ENCODE results near the gene TLL1.

TLL1 gene

GRCh38 chr4:165965503-165965902 is 92.5 kb downstream of the TLL1 start:
- WGBS (ENCODE audit: extremely low coverage, insufficient coverage, low lambda C conversion rate) = no CpG with 5 or more reads among the region's 2 CpGs
- H3K9ac ChIP-seq (ENCODE audit: low read length) = no peak overlapping the region
- H3K4ac ChIP-seq (ENCODE audit: low read depth, low read length) = no peak overlapping the region

GRCh38 chr4:165966833-165967232 is 93.8 kb downstream of the TLL1 start:
- H2AK5ac ChIP-seq (ENCODE audit: low read length) = no peak overlapping the region
- no peaks in the 10 kb centered on the region for H3K79me2 ChIP-seq (ENCODE audit: control insufficient read depth, insufficient read depth, low read length)
- H3K79me1 ChIP-seq (ENCODE audit: low read length) = no peaks in the 10 kb centered on the region
- no peak overlapping the region for H3K27ac ChIP-seq (ENCODE audit: low read depth, low read length)
- H3K18ac ChIP-seq (ENCODE audit: low read length) = no peak overlapping the region
- H2BK120ac ChIP-seq (ENCODE audit: low read depth, low read length) = no peak overlapping the region
- WGBS (ENCODE audit: extremely low coverage, insufficient coverage, low lambda C conversion rate) = no CpG with 5 or more reads among the region's 8 CpGs
- H2BK5ac ChIP-seq (ENCODE audit: low read length) = no peak overlapping the region
- no peak overlapping the region for H3K4me3 ChIP-seq (ENCODE audit: low read length)
- H3K56ac ChIP-seq (ENCODE audit: low read length) = no peak overlapping the region
- no peaks in the 10 kb centered on the region for H3K4me1 ChIP-seq (ENCODE audit: control insufficient read depth, low read depth, low read length)
- no peak overlapping the region for H4K5ac ChIP-seq (ENCODE audit: low read length)
- no peak overlapping the region for H4K8ac ChIP-seq (ENCODE audit: low read depth, low read length)
- no peak overlapping the region for H3K4me2 ChIP-seq (ENCODE audit: low read length)
- H2BK15ac ChIP-seq (replicated peaks; ENCODE audit: low read depth) = no peak overlapping the region
- no peaks in the 10 kb centered on the region for H3K36me3 ChIP-seq (ENCODE audit: control insufficient read depth, insufficient read depth, low read length)
- no peak overlapping the region for H3K4ac ChIP-seq (ENCODE audit: low read depth, low read length)
- peak; percentile 42 for DNase-seq
- no peaks in the 10 kb centered on the region for H3K27me3 ChIP-seq (ENCODE audit: insufficient read depth, low read length, poor library complexity)
- no peak overlapping the region for H3K9ac ChIP-seq (ENCODE audit: low read length)
- no peak overlapping the region for H3K23ac ChIP-seq (ENCODE audit: low read length)

More at GRCh38 chr4:165965503-165965902, 92.5 kb downstream of the TLL1 start:
- Histone ChIP-seq H4K5ac (ENCODE audit: low read length) (no peak overlapping the region), H2AK5ac (ENCODE audit: low read length) (no peak overlapping the region), H2BK5ac (ENCODE audit: low read length) (no peak overlapping the region), H3K23ac (ENCODE audit: low read length) (no peak overlapping the region), H3K4me1 (ENCODE audit: control insufficient read depth, low read depth, low read length) (no peaks in the 10 kb centered on the region), H3K4me3 (ENCODE audit: low read length) (no peak overlapping the region), H2BK120ac (ENCODE audit: low read depth, low read length) (no peak overlapping the region), H2BK15ac (replicated peaks; ENCODE audit: low read depth) (no peak overlapping the region), H3K18ac (ENCODE audit: low read length) (no peak overlapping the region), H3K27me3 (ENCODE audit: insufficient read depth, low read length, poor library complexity) (no peaks in the 10 kb centered on the region), H3K79me1 (ENCODE audit: low read length) (no peaks in the 10 kb centered on the region), H3K79me2 (ENCODE audit: control insufficient read depth, insufficient read depth, low read length) (no peaks in the 10 kb centered on the region), H3K27ac (ENCODE audit: low read depth, low read length) (no peak overlapping the region), H3K36me3 (ENCODE audit: control insufficient read depth, insufficient read depth, low read length) (no peaks in the 10 kb centered on the region), H3K56ac (ENCODE audit: low read length) (no peak overlapping the region), H4K8ac (ENCODE audit: low read depth, low read length) (no peak overlapping the region), H3K4me2 (ENCODE audit: low read length) (no peak overlapping the region)
- DNase-seq = no peak

GRCh38 chr4:165967486-165967885 is 94.4 kb downstream of the TLL1 start:
- Histone ChIP-seq H3K56ac (ENCODE audit: low read length) (no peak overlapping the region), H3K27ac (ENCODE audit: low read depth, low read length) (no peak overlapping the region), H3K23ac (ENCODE audit: low read length) (no peak overlapping the region), H3K4me2 (ENCODE audit: low read length) (no peak overlapping the region), H3K4me1 (ENCODE audit: control insufficient read depth, low read depth, low read length) (no peaks in the 10 kb centered on the region), H3K18ac (ENCODE audit: low read length) (no peak overlapping the region), H3K4ac (ENCODE audit: low read depth, low read length) (no peak overlapping the region), H4K8ac (ENCODE audit: low read depth, low read length) (no peak overlapping the region), H3K9ac (ENCODE audit: low read length) (no peak overlapping the region), H2BK120ac (ENCODE audit: low read depth, low read length) (no peak overlapping the region), H2BK5ac (ENCODE audit: low read length) (no peak overlapping the region), H3K79me1 (ENCODE audit: low read length) (no peaks in the 10 kb centered on the region), H2BK15ac (replicated peaks; ENCODE audit: low read depth) (no peak overlapping the region), H3K36me3 (ENCODE audit: control insufficient read depth, insufficient read depth, low read length) (no peaks in the 10 kb centered on the region), H3K79me2 (ENCODE audit: control insufficient read depth, insufficient read depth, low read length) (no peaks in the 10 kb centered on the region), H2AK5ac (ENCODE audit: low read length) (no peak overlapping the region), H4K5ac (ENCODE audit: low read length) (no peak overlapping the region), H3K27me3 (ENCODE audit: insufficient read depth, low read length, poor library complexity) (no peaks in the 10 kb centered on the region), H3K4me3 (ENCODE audit: low read length) (no peak overlapping the region)
- no peak for DNase-seq
- no CpG with 5 or more reads among the region's 2 CpGs for WGBS (ENCODE audit: extremely low coverage, insufficient coverage, low lambda C conversion rate)

GRCh38 chr4:165970703-165971420 is 97.8 kb downstream of the TLL1 start:
- Histone ChIP-seq H3K4ac (ENCODE audit: low read depth, low read length) (no peak overlapping the region), H3K9ac (ENCODE audit: low read length) (no peak overlapping the region), H3K4me2 (ENCODE audit: low read length) (no peak overlapping the region), H2BK5ac (ENCODE audit: low read length) (no peak overlapping the region), H3K79me2 (ENCODE audit: control insufficient read depth, insufficient read depth, low read length) (no peaks in the 10 kb centered on the region), H3K27me3 (ENCODE audit: insufficient read depth, low read length, poor library complexity) (no peaks in the 10 kb centered on the region), H3K18ac (ENCODE audit: low read length) (no peak overlapping the region), H3K36me3 (ENCODE audit: control insufficient read depth, insufficient read depth, low read length) (no peaks in the 10 kb centered on the region), H3K4me1 (ENCODE audit: control insufficient read depth, low read depth, low read length) (no peaks in the 10 kb centered on the region), H4K8ac (ENCODE audit: low read depth, low read length) (no peak overlapping the region), H3K4me3 (ENCODE audit: low read length) (no peak overlapping the region), H4K5ac (ENCODE audit: low read length) (no peak overlapping the region), H2BK15ac (replicated peaks; ENCODE audit: low read depth) (no peak overlapping the region), H3K79me1 (ENCODE audit: low read length) (no peaks in the 10 kb centered on the region), H3K56ac (ENCODE audit: low read length) (no peak overlapping the region), H3K23ac (ENCODE audit: low read length) (no peak overlapping the region), H2BK120ac (ENCODE audit: low read depth, low read length) (no peak overlapping the region), H3K27ac (ENCODE audit: low read depth, low read length) (no peak overlapping the region), H2AK5ac (ENCODE audit: low read length) (no peak overlapping the region)
- DNase-seq = no peak
- no CpG with 5 or more reads among the region's 4 CpGs for WGBS (ENCODE audit: extremely low coverage, insufficient coverage, low lambda C conversion rate)

GRCh38 chr4:165971446-165971845 is 98.4 kb downstream of the TLL1 start:
- Histone ChIP-seq H2BK120ac (ENCODE audit: low read depth, low read length) (no peak overlapping the region), H4K8ac (ENCODE audit: low read depth, low read length) (no peak overlapping the region), H3K4me2 (ENCODE audit: low read length) (no peak overlapping the region), H3K56ac (ENCODE audit: low read length) (no peak overlapping the region), H3K79me1 (ENCODE audit: low read length) (no peaks in the 10 kb centered on the region), H3K27ac (ENCODE audit: low read depth, low read length) (no peak overlapping the region), H3K79me2 (ENCODE audit: control insufficient read depth, insufficient read depth, low read length) (no peaks in the 10 kb centered on the region), H2AK5ac (ENCODE audit: low read length) (no peak overlapping the region), H3K9ac (ENCODE audit: low read length) (no peak overlapping the region), H3K4me1 (ENCODE audit: control insufficient read depth, low read depth, low read length) (no peaks in the 10 kb centered on the region), H2BK5ac (ENCODE audit: low read length) (no peak overlapping the region), H2BK15ac (replicated peaks; ENCODE audit: low read depth) (no peak overlapping the region), H3K36me3 (ENCODE audit: control insufficient read depth, insufficient read depth, low read length) (no peaks in the 10 kb centered on the region), H3K23ac (ENCODE audit: low read length) (no peak overlapping the region), H4K5ac (ENCODE audit: low read length) (no peak overlapping the region), H3K4ac (ENCODE audit: low read depth, low read length) (no peak overlapping the region), H3K27me3 (ENCODE audit: insufficient read depth, low read length, poor library complexity) (no peaks in the 10 kb centered on the region), H3K18ac (ENCODE audit: low read length) (no peak overlapping the region), H3K4me3 (ENCODE audit: low read length) (no peak overlapping the region)
- WGBS (ENCODE audit: extremely low coverage, insufficient coverage, low lambda C conversion rate) = no CpG with 5 or more reads among the region's 3 CpGs
- DNase-seq = no peak

- no peak overlapping the region for H2BK120ac ChIP-seq (ENCODE audit: low read depth, low read length)
- no CpG with 5 or more reads among the region's 2 CpGs for WGBS (ENCODE audit: extremely low coverage, insufficient coverage, low lambda C conversion rate)
- H3K27ac ChIP-seq (ENCODE audit: low read depth, low read length) = no peak overlapping the region
- no peak overlapping the region for H3K56ac ChIP-seq (ENCODE audit: low read length)
- no peak for DNase-seq
- H3K9ac ChIP-seq (ENCODE audit: low read length) = no peak overlapping the region
- no peaks in the 10 kb centered on the region for H3K27me3 ChIP-seq (ENCODE audit: insufficient read depth, low read length, poor library complexity)
- no peak overlapping the region for H3K4me2 ChIP-seq (ENCODE audit: low read length)
- H3K79me1 ChIP-seq (ENCODE audit: low read length) = no peaks in the 10 kb centered on the region
- H3K36me3 ChIP-seq (ENCODE audit: control insufficient read depth, insufficient read depth, low read length) = no peaks in the 10 kb centered on the region
- no peaks in the 10 kb centered on the region for H3K4me1 ChIP-seq (ENCODE audit: control insufficient read depth, low read depth, low read length)
- no peak overlapping the region for H3K23ac ChIP-seq (ENCODE audit: low read length)
- no peak overlapping the region for H4K8ac ChIP-seq (ENCODE audit: low read depth, low read length)
- no peak overlapping the region for H3K4me3 ChIP-seq (ENCODE audit: low read length)
- no peak overlapping the region for H2BK5ac ChIP-seq (ENCODE audit: low read length)
- no peak overlapping the region for H3K18ac ChIP-seq (ENCODE audit: low read length)
- H3K4ac ChIP-seq (ENCODE audit: low read depth, low read length) = no peak overlapping the region
- H2AK5ac ChIP-seq (ENCODE audit: low read length) = no peak overlapping the region
- no peak overlapping the region for H4K5ac ChIP-seq (ENCODE audit: low read length)
- H2BK15ac ChIP-seq (replicated peaks; ENCODE audit: low read depth) = no peak overlapping the region
- H3K79me2 ChIP-seq (ENCODE audit: control insufficient read depth, insufficient read depth, low read length) = no peaks in the 10 kb centered on the region
Measured at GRCh38 chr4:165971933-165972332, 98.9 kb downstream of the TLL1 start.
